GM19397 (cell line): ENCODE data around the gene TMEM63C.
"Not testable (repeated sequence)": the region's sequence is repeated elsewhere in the genome, so short reads cannot be mapped to it uniquely, and the experiment has no call there.

Experiments used
- ATAC-seq: cut with Tn5 transposase; IDR thresholded peaks from one replicate; pipeline ENCODE4 v1.9.1; 2021; ENCODE audit warnings: mild to moderate bottlenecking, moderate library complexity; ENCODE audit not compliant: unreplicated experiment

The TMEM63C gene

GRCh38 chr14:77273796-77274195, 92.2 kb downstream of the TMEM63C start:
- no peak for ATAC-seq

DNA sequence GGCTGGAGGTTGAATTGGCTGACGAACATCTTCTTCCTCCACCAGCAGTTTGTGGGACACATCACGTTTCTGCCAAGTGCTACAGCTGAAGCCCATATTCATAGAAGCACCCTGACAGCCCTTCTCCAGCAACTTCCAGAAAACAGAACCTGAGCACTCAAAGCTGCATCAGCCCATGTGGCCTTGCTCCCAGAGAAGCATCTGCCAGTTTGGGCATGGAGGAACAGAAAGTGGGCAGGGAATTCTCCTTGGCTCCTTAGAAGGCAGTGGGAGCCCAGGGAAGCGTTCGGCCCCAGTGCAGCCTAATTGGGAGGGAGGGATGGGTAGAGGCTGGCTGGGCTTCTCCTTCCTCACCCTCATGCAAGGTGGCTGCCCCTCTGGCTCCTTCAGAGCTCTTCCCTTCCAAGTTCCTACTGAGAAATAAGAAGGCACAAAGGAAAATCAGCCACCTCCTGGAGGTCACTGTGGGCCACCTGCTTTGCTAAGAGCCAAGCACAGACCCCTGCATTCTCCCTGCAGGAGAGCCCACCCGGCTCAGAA, 93.5 kb downstream of the TMEM63C start:
- ATAC-seq = no peak

GRCh38 chr14:77275601-77276017, 94.0 kb downstream of the TMEM63C start:
- no peak for ATAC-seq

DNA sequence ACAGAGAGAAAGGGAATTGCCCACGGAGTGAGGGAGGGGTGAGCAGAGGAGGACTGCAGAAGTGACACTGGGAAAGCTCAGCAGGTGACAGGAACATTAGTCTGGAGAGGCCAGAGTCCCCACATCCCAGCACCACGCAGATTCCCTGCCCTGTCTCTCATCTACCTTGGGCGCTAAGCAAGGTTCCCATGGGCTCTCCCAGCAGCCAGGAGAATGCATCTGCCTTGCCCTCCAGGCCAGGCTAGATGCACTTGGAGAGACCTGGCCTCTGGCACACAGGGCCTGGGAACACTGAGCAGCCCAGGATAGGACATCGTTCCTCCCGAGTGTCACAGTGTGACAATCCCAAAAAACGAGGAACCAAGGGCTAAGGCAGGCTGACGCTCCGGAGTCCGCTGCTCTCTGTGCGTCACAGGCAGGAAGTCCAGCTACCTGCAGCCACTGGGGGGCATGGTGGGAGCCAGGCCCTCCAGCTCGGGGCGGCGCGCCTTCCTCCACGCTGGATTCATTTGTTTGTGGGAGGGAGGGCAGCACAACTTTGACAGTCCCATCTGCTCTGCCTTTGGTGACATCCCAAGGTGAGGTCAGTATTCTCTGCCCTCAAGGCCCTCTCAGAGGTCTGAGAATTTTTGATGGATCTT, 94.8 kb downstream of the TMEM63C start:
- ATAC-seq = no peak

GRCh38 chr14:77276959-77277358, 95.4 kb downstream of the TMEM63C start:
- ATAC-seq = no peak

- no peak for ATAC-seq
Measured at GRCh38 chr14:77278461-77279230, 97.0 kb downstream of the TMEM63C start.

- no peak for ATAC-seq
Measured at GRCh38 chr14:77279719-77280118, 98.1 kb downstream of the TMEM63C start.

DNA sequence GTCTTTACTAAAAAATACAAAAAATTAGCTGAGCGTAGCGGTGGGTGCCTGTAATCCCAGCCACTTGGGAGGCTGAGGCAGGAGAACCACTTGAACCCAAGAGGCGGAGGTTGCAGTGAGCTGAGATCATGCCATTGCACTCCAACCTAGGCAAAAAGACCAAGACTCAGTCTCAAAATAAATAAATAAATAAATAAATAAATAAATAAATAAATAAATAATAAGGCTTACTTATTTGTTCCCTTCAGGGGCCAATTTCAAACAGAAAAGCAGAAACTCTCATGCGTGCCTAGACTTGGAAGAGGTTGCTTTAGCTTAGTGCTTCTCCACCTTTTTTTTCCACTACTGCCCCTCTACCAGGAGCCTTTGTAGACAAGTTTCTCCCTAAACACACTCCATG, 99.3 kb downstream of the TMEM63C start:
- ATAC-seq = not testable (repeated sequence)

- no peak for ATAC-seq
Measured at GRCh38 chr14:77281852-77282410, 100.3 kb downstream of the TMEM63C start.

GRCh38 chr14:77284066-77284465, 102.5 kb downstream of the TMEM63C start:
- no peak for ATAC-seq

- no peak for ATAC-seq
Measured at GRCh38 chr14:77284466-77284865, 102.9 kb downstream of the TMEM63C start.

- no peak for ATAC-seq
Measured at GRCh38 chr14:77286576-77286975, 105.0 kb downstream of the TMEM63C start.

- no peak for ATAC-seq
Measured at GRCh38 chr14:77290705-77291104, 109.1 kb downstream of the TMEM63C start.

DNA sequence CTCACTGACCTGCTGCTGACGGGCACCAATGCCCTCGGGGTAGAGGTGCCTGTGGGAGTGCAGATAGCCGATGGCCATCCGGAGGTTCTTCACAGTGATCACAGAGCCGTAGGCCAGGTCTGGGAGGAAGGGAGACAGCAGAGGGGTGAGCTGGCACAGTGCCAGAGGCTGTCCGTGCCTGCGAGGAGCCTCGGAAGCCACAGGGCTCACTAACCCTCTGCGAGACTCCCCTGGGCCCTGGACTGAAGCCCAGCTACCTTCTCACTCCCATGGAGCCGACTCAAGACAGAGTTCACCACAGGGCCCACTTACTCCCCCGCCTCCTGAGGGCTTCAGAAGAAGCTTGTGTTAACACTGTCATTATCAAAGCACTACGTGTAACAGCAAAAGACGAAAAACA, 114.6 kb downstream of the TMEM63C start:
- ATAC-seq = no peak

DNA sequence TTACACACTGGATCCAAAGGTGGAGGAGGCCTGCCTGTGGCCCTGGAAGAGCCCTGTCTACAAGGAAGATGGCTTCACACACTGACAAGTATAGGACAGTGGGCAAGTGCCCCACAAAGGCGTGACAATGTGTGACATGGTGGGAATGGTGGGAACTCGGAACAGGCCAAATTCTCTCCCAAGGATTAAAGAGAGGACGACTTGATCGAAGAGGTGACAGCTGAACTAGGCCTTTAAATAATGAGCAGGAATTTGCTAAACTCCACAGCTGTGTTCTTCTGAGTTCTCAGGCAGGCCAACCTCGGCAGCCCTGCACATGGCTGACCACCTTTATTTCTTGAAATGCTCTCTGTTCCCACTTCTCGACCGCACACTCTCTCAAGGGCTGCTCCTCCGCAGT, 115.3 kb downstream of the TMEM63C start:
- no peak for ATAC-seq

- no peak for ATAC-seq
Measured at GRCh38 chr14:77299771-77300170, 118.2 kb downstream of the TMEM63C start.

GRCh38 chr14:77301103-77301502, 119.5 kb downstream of the TMEM63C start:
- ATAC-seq = no peak

DNA sequence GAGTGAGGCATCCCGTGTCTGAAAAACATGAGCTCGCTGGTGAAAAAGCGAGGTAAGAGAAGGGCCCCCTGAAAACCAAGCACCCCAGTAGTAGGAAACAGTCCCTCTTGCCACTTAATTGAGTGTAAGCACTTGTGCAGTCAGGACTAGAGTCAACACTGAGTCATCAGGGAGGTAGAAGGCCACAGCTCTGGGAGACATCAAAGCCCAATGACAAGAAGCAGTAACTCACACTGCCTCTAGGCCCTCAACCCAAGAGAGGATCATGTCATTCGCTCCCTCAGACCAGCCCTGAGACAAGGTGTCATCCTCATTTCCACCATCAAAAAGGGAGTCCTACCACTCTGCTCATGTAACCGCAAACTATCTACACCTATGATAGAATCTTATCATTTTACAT, 121.3 kb downstream of the TMEM63C start:
- ATAC-seq = no peak

DNA sequence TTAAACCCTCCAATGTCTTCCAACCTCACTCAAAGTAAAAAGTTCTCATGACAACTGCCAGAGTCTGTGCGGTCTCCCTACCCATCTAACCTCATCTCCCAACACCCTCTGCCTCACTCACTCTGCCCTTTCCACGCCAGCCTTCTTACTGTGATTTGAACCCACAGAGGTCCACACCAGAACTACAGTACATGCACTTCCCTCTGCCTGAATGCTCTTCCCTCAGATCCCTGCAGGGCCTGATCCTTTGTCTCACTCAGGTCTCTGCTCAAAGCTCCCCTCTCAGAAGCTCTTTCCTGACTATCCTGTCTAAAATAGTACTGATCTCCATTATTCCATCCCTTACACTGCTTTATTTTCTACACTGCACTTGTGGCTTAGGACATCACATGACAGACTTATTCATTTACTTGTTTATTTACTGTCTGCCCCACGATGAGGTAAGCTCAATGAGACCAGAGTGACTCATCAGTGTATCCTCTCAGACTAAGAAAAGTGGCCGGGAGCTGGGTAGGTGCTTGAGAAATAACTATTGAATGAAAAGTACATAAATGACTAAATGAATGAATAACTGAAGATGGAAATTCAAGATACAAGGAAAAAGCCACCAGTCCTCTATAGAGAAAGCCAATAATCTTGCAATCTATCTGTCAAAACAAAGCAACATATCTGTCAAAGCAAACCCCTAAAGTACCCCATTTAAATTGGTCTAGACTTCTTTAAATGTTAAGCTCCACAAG, 122.0 kb downstream of the TMEM63C start:
- ATAC-seq = no peak

DNA sequence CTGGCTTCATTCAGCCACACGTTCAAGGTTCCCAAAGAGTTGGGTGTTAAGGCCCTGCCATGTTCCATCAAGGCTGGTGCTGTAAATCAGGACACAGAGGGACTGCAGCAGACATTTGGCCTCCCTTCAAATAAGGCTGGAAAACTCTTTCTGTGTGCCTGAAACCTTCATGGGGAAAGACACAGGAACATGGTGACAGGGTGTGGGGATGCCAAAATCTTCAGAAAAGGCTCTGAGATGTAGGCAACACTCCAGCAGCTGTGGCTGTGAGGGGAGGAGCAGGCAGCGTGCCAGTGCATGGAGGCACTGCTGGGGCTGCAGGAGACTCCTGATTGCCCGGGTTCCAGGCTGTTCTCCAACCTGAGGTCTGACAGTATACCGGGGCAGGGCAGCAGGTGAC, 124.1 kb downstream of the TMEM63C start:
- ATAC-seq = no peak

- ATAC-seq = no peak
Measured at GRCh38 chr14:77306416-77306815, 124.8 kb downstream of the TMEM63C start.
